K562 (cell line): ENCODE measurements around the gene N4BP2. TPM values are rescaled to one million over a fixed set of nuclear protein-coding genes. Genes with fewer than 3 reads are reported as not detected.

Source experiments
- ATAC-seq: fragments of 200-7000 bp; cut with Tn5 transposase; 3 replicates; pipeline ENCODE4 v1.9.1; 2020; ENCODE audit warnings: moderate library complexity
- BruUV-seq: library from RNA; stranded (reverse); fragments of 400-500 nt; replicated peaks from 2 replicates; lab custom pipeline; 2021; lab: Mats Ljungman, UMichigan
- CTCF ChIA-PET: fragments of 300-600 bp; formaldehyde crosslinking; extraction: SDS; loops from one replicate; lab custom pipeline; 2021; ENCODE audit warnings: low intra/inter-chr PET ratio; lab: Yijun Ruan, JAX
- POLR2A ChIA-PET: fragments of 300-600, 350-650 bp; sonication (Branson Sonifier 250); formaldehyde crosslinking; extraction: SDS; loops from one replicate; lab custom pipeline; 2021; ENCODE audit warnings: antibody characterized with exemption, inconsistent platforms; lab: Yijun Ruan, JAX
- DNase-seq, 4 experiments: peaks; one replicate each; pipeline versions ENCODE4 v3.0.0 to v3.0.0-alpha.2; 2011 to 2018; ENCODE audit warnings: low spot score in 3 of 4, mixed read lengths in 3 of 4; ENCODE audit errors: extremely low read depth in 1 of 4
- FAIRE-seq: peaks from 2 replicates; lab custom pipeline; 2011; peaks lifted over from hg19 to GRCh38; lab: Jason Lieb, UNC
- H2AFZ ChIP-seq: 2 replicates; pipeline ENCODE4 v1.6.0; 2011; ENCODE audit warnings: low read depth, low read length, control low read depth, inconsistent platforms
- H3K27ac ChIP-seq: fragments of 200-600 bp; 3 replicates; pipeline ENCODE4 v1.8.0; 2011; ENCODE audit warnings: low read depth, mild to moderate bottlenecking, control low read depth, inconsistent platforms, low read length, moderate library complexity, mixed read lengths; ENCODE audit errors: extremely low read depth
- H3K27me3 ChIP-seq, 2 experiments: fragments of 300-600 bp in 1 of 2; 2 replicates in 1 of 2; 3 replicates in 1 of 2; pipeline versions ENCODE4 v1.6.0 to v1.8.0; 2011; ENCODE audit warnings: inconsistent platforms in 2 of 2, low read length in 2 of 2, mild to moderate bottlenecking in 1 of 2, mixed read lengths in 1 of 2, moderate library complexity in 1 of 2; ENCODE audit not compliant: control insufficient read depth in 2 of 2, insufficient read depth in 2 of 2
- H3K36me3 ChIP-seq: fragments of 300-600 bp; 3 replicates; pipeline ENCODE4 v1.8.0; 2011; ENCODE audit warnings: mild to moderate bottlenecking, low read length, inconsistent platforms; ENCODE audit not compliant: control insufficient read depth, insufficient read depth
- H3K4me1 ChIP-seq, 2 experiments: fragments of 200-600 bp in 1 of 2; replicated peaks in 1 of 2; 2 replicates in 1 of 2; 3 replicates in 1 of 2; pipeline versions ENCODE4 v1.5.1 to v1.8.0; 2011; ENCODE audit warnings: inconsistent platforms in 2 of 2, low read length in 2 of 2, mild to moderate bottlenecking in 1 of 2, mixed read lengths in 1 of 2, moderate library complexity in 1 of 2; ENCODE audit not compliant: control insufficient read depth in 2 of 2, insufficient read depth in 2 of 2
- H3K4me2 ChIP-seq: 2 replicates; pipeline ENCODE4 v1.6.1; 2011; ENCODE audit warnings: low read length, control low read depth, inconsistent platforms, mixed read lengths; ENCODE audit not compliant: insufficient read depth
- H3K4me3 ChIP-seq: fragments of 200-600 bp; sonication (generic), shearing (Covaris generic); 2 replicates; pipeline ENCODE4 v1.5.1; 2016; ENCODE audit warnings: control low read depth, inconsistent platforms
- H3K79me2 ChIP-seq: fragments of 200-600 bp; 3 replicates; pipeline ENCODE4 v1.8.0; 2011; ENCODE audit warnings: low read length, inconsistent platforms; ENCODE audit not compliant: control insufficient read depth, insufficient read depth
- H3K9ac ChIP-seq, 2 experiments: 2 replicates each; pipeline versions ENCODE4 v1.6.0 to v1.6.1; 2011; ENCODE audit warnings: low read depth in 2 of 2, low read length in 2 of 2, control low read depth in 1 of 2, inconsistent platforms in 1 of 2, mild to moderate bottlenecking in 1 of 2, mixed read lengths in 1 of 2; ENCODE audit not compliant: insufficient read depth in 1 of 2
- H3K9me1 ChIP-seq: one replicate; pipeline ENCODE4 v1.6.0; 2011; ENCODE audit warnings: inconsistent platforms, mild to moderate bottlenecking, low read length, moderate library complexity; ENCODE audit not compliant: control insufficient read depth, insufficient read depth
- H3K9me3 ChIP-seq: replicated peaks from 2 replicates; pipeline ENCODE4 v1.5.1; 2011; ENCODE audit warnings: low read depth, low read length, inconsistent platforms; ENCODE audit not compliant: control insufficient read depth, insufficient read depth
- H4K20me1 ChIP-seq: replicated peaks from 2 replicates; pipeline ENCODE4 v1.6.1; 2011; ENCODE audit warnings: low read length, inconsistent platforms, mixed read lengths; ENCODE audit not compliant: control insufficient read depth, insufficient read depth
- CBFA2T2 ChIP-seq: fragments of 450-650 bp; conservative IDR thresholded peaks from 2 replicates; pipeline ENCODE4 v1.6.1; 2017; ENCODE audit warnings: mild to moderate bottlenecking
- CREB3 ChIP-seq: fragments of 450-650 bp; conservative IDR thresholded peaks from 2 replicates; pipeline ENCODE4 v1.6.1; 2016; ENCODE audit warnings: missing genetic modification characterization, low read depth, mild to moderate bottlenecking, missing compliant biosample characterization, moderate library complexity
- DLX4 ChIP-seq: fragments of 250-450 bp; sonication (Bioruptor Pico); IDR thresholded peaks from 2 replicates; pipeline ENCODE4 v1.6.1; 2021; ENCODE audit warnings: mild to moderate bottlenecking
- FOXJ3 ChIP-seq: sonication (generic); formaldehyde crosslinking; IDR thresholded peaks from 2 replicates; pipeline ENCODE4 v1.4.0; 2020; ENCODE audit warnings: mild to moderate bottlenecking, missing genetic modification reagents
- HMG20A ChIP-seq: fragments of 450-650 bp; formaldehyde crosslinking; conservative IDR thresholded peaks from 2 replicates; pipeline ENCODE4 v1.4.0; 2020; ENCODE audit warnings: mild to moderate bottlenecking, mixed read lengths
- LEF1 ChIP-seq: fragments of 450-650 bp; IDR thresholded peaks from 2 replicates; pipeline ENCODE4 v1.6.1; 2016; ENCODE audit warnings: mild to moderate bottlenecking
- MAX ChIP-seq: sonication (generic); formaldehyde crosslinking; IDR thresholded peaks from 2 replicates; pipeline ENCODE4 v1.9.0; 2022; ENCODE audit warnings: mild to moderate bottlenecking, missing genetic modification reagents
- MAZ ChIP-seq, 2 experiments: fragments of 450-650 bp in 1 of 2; sonication (generic) in 1 of 2; formaldehyde crosslinking; IDR thresholded peaks in 1 of 2; conservative IDR thresholded peaks in 1 of 2; 2 replicates each; pipeline versions ENCODE4 v1.4.0 to v1.5.0; 2020; ENCODE audit warnings: mild to moderate bottlenecking in 1 of 2, missing genetic modification reagents in 1 of 2
- MBD1 ChIP-seq: fragments of 250-450 bp; sonication (Bioruptor Pico); IDR thresholded peaks from 2 replicates; pipeline ENCODE4 v1.8.0; 2022; ENCODE audit warnings: inconsistent platforms
- MLX ChIP-seq, 2 experiments: fragments of 450-650 bp in 1 of 2; sonication (generic) in 1 of 2; formaldehyde crosslinking; conservative IDR thresholded peaks; 2 replicates each; pipeline versions ENCODE4 v1.4.0 to v1.8.1; 2020 to 2022; ENCODE audit warnings: mild to moderate bottlenecking in 1 of 2, missing genetic modification reagents in 1 of 2
- MTF1 ChIP-seq: fragments of 250-450 bp; sonication (Bioruptor Pico); IDR thresholded peaks from 2 replicates; pipeline ENCODE4 v1.9.0; 2021; ENCODE audit warnings: moderate library complexity, mild to moderate bottlenecking, inconsistent platforms, borderline replicate concordance
- SIRT6 ChIP-seq: IDR thresholded peaks from one replicate; pipeline ENCODE4 v1.6.1; 2012; ENCODE audit warnings: low read depth, mild to moderate bottlenecking, control low read depth, inconsistent platforms, low read length, moderate library complexity
- TAF7 ChIP-seq: fragments of 450-650 bp; IDR thresholded peaks from 2 replicates; pipeline ENCODE4 v1.6.1; 2016; ENCODE audit warnings: missing genetic modification characterization, missing compliant biosample characterization
- USF1 ChIP-seq: sonication (generic); formaldehyde crosslinking; IDR thresholded peaks from 2 replicates; pipeline ENCODE4 v1.9.0; 2022; ENCODE audit warnings: mild to moderate bottlenecking, missing genetic modification reagents
- ZEB2 ChIP-seq: fragments of 450-650 bp; IDR thresholded peaks from 2 replicates; pipeline ENCODE4 v1.6.1; 2016
- ZNF133 ChIP-seq: fragments of 250-450 bp; sonication (Bioruptor Pico); IDR thresholded peaks from 2 replicates; pipeline ENCODE4 v1.4.0; 2020; ENCODE audit warnings: mild to moderate bottlenecking
- ZNF445 ChIP-seq: fragments of 250-450 bp; sonication (Bioruptor Pico); IDR thresholded peaks from 2 replicates; pipeline ENCODE4 v1.4.0; 2020; ENCODE audit warnings: low read depth, mild to moderate bottlenecking, moderate library complexity
- WGBS: fragments of 100-300 bp; shearing (Covaris generic); methylation state at CpG from one replicate; pipeline ENCODE4 v1.1.6; 2016; ENCODE audit warnings: low coverage, mixed read lengths; ENCODE audit not compliant: insufficient coverage; ENCODE audit errors: missing lambda C conversion rate; 5-methylcytosine and 5-hydroxymethylcytosine counted together
- in situ Hi-C: fragments of 300-500 bp; cut with MboI; formaldehyde crosslinking; loops from 4 replicates; pipeline ENCODE4 v1.15.0; 2018; ENCODE audit warnings: inconsistent platforms, mixed read lengths
- intact Hi-C: fragments of 100-400 bp; cut with micrococcal nuclease; formaldehyde crosslinking; loops from 2 replicates; pipeline ENCODE4 v1.14.2; 2022
- polyA plus RNA-seq, 8 experiments: library from polyadenylated mRNA; depleted of rRNA in 4 of 8; stranded (reverse) in 5 of 8; unstranded in 3 of 8; fragments of >200 nt; fragmentation: Nextera tagmentation in 2 of 8; fragmentation: Illumina TruSeq in 1 of 8; extraction: Ambion mirVana in 2 of 8; extraction: Trizol in 1 of 8; gene quantifications; 2 replicates each; pipeline versions ENCODE4 v1.2.1 to v1.2.3, GENCODE V29; 2011 to 2014; ENCODE audit warnings: inconsistent platforms in 1 of 8, missing spikeins in 1 of 8
- total RNA-seq, 7 experiments: library from RNA; depleted of rRNA in 6 of 7; stranded (reverse); fragments of >200 nt in 6 of 7; fragmentation: Illumina TruSeq in 2 of 7; extraction: Trizol in 2 of 7; gene quantifications; 2 replicates each; pipeline versions ENCODE4 v1.2.1 to v1.2.3, GENCODE V29; 2011 to 2021; ENCODE audit warnings: low replicate concordance in 1 of 7

N4BP2 gene
- total and polyA plus RNA-seq, 9 of the 15 experiments (the other 6 are each of a cell fraction or from before 2014, with no cell fraction given) = 2.7 to 12.6 (median 7.6) TPM

GRCh38 chr4:40186665-40187014 is 130.0 kb downstream of the N4BP2 start:
- H3K9me1 ChIP-seq = no peaks in the 10 kb centered on the region
- no TSS peak for BruUV-seq
- no peaks in the 10 kb centered on the region for H3K27me3 ChIP-seq
- H3K27ac ChIP-seq = no peak overlapping the region
- FAIRE-seq (no peak), DNase-seq (no peak), ATAC-seq (no peak)
- H3K9ac ChIP-seq = no peak overlapping the region
- in situ Hi-C loops (no loop called here), intact Hi-C loops (no loop called here)
- H3K9me3 ChIP-seq = no peaks in the 10 kb centered on the region
- WGBS = 36% methylated on average over 1 of the region's 1 CpG
- H3K4me1 ChIP-seq = peaks cover 0 to 9% of the 10 kb centered on the region in 2 experiments; a peak in 1 of 5 replicates
- no peak overlapping the region for H3K4me2 ChIP-seq
- ChIA-PET POLR2A (interaction anchor here (1.1 kb wide), 1 partner anchor 24 kb away, joined by 3 read pairs; no protein-coding TSS in a partner anchor), CTCF (no interaction called here)
- H3K4me3 ChIP-seq = no peak overlapping the region
- H3K36me3 ChIP-seq = no peaks in the 10 kb centered on the region
- no peak overlapping the region for H2AFZ ChIP-seq
- H3K79me2 ChIP-seq = no peaks in the 10 kb centered on the region
- H4K20me1 ChIP-seq = no peaks in the 10 kb centered on the region
- TF ChIP-seq FOXJ3 = no peak
- no peak for TF ChIP-seq CREB3
- no peak for TF ChIP-seq CBFA2T2
- TF ChIP-seq MTF1 = no peak
- TF ChIP-seq ZNF445 (CRISPR knock-in tag) = no peak
- no peak for TF ChIP-seq DLX4
- TF ChIP-seq MLX (CRISPR knock-in tag; conservative IDR thresholded peaks at IDR 0.05) = no peak
- no peak for TF ChIP-seq HMG20A (CRISPR knock-in tag)
- TF ChIP-seq LEF1 = no peak
- no peak for TF ChIP-seq MBD1 (CRISPR knock-in tag)
- no peak for TF ChIP-seq MAZ (CRISPR knock-in tag; conservative IDR thresholded peaks at IDR 0.05 in 1 of 2, IDR thresholded peaks at IDR 0.05 in 1 of 2)
- TF ChIP-seq ZEB2 = no peak
- TF ChIP-seq SIRT6 = no peak
- no peak for TF ChIP-seq ZNF133 (CRISPR knock-in tag)
- TF ChIP-seq TAF7 = no peak
- no peak for TF ChIP-seq USF1
- TF ChIP-seq MAX = no peak
